ENCODE data around the gene GDF11. TPM values are rescaled to one million over a fixed set of nuclear protein-coding genes. Genes with fewer than 3 reads are reported as not detected.

GDF11 gene
- total RNA-seq, 1 experiment from 2014 or later, result 5.3 TPM

DNA sequence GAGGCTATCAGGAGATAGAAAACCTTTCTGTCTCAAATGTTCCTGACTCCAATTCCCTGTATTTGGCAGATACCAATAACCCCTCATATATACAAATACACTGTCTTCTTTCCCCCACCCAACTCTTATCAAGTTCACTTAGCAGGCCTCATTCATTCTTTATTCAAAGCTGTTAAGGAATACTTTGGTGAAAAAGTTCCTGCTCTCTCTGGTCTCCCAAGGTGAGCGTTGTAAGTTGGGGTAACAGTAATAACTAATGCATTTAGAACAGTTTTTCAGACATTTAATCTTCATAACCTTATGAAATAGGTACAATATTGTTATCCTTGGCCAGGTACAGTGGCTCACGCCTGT is 3.9 kb upstream of the GDF11 start:
- ATAC-seq (no peak), DNase-seq (ENCODE audit: low read depth, low spot score) (no peak)
- H3K4me1 ChIP-seq (ENCODE audit: control insufficient read depth in 1 of 2, insufficient read depth in 2 of 2, low read length in 2 of 2), result peaks cover 13 to 43% of the 10 kb centered on the region in 2 experiments
- intact Hi-C loops (cut with micrococcal nuclease), result loop anchor here (1.0 to 10.0 kb wide), 4 partner anchors 58 to 376 kb away; partner anchors contain the start of genes RPL41, RPS26 and ZC3H10
- no peaks in the 10 kb centered on the region for H3K27me3 ChIP-seq (ENCODE audit: insufficient read depth, low read length)
- BruUV-seq (replicated peaks), result no TSS peak
- peak overlapping the region; percentile 99 for H2AFZ ChIP-seq (ENCODE audit: low read depth, low read length, poor library complexity, severe bottlenecking)
- H3K9ac ChIP-seq (ENCODE audit: low read length), result peak overlapping the region; percentile 57; the same call in 1 of the 2 replicates
- ChIA-PET RAD21 (ENCODE audit: low non-redundant PET in 1 of 2, low total read pairs in 2 of 2, uncharacterized antibody in 2 of 2, unreplicated experiment in 2 of 2) (interaction anchor here (0.8 to 1.6 kb wide), 8 partner anchors 9 to 301 kb away, joined by 3 to 7 read pairs (median 4); partner anchors contain the start of genes CD63 (in 1 of the 2) and RAB5B (in 1 of the 2)), POLR2A (interaction anchor here (0.9 to 3.8 kb wide), 10 partner anchors 9 to 451 kb away, joined by 3 to 24 read pairs (median 6); partner anchors contain the start of genes CD63, DNAJC14, ESYT1 and ORMDL2), CTCF (interaction anchor here (0.5 to 3.6 kb wide), 41 partner anchors 10 to 990 kb away, joined by 3 to 49 read pairs (median 6); partner anchors contain the start of genes CD63, DNAJC14, ERBB3 and ORMDL2)
- TF ChIP-seq YY1 (IDR thresholded peaks at IDR 0.05; ENCODE audit: extremely low read depth, insufficient replicate concordance, low read depth, low read length) (no peak), CBX3 (IDR thresholded peaks at IDR 0.05; ENCODE audit: low read depth) (no peak), ZBTB33 (IDR thresholded peaks at IDR 0.05; ENCODE audit: extremely low read depth, insufficient replicate concordance, low read length) (no peak), ATF3 (IDR thresholded peaks at IDR 0.05) (no peak), EZH2phosphoT487 (IDR thresholded peaks at IDR 0.05; ENCODE audit: borderline replicate concordance) (no peak), ZNF274 (IDR thresholded peaks at IDR 0.05; ENCODE audit: low read depth, low read length) (no peak), ZFX (IDR thresholded peaks at IDR 0.05) (no peak), POLR2AphosphoS5 (IDR thresholded peaks at IDR 0.05; ENCODE audit: low read depth, low read length) (no peak), SRF (IDR thresholded peaks at IDR 0.05; ENCODE audit: low read depth) (no peak), JUND (IDR thresholded peaks at IDR 0.05) (no peak), EGR1 (IDR thresholded peaks at IDR 0.05; ENCODE audit: low read depth) (no peak), EZH2 (IDR thresholded peaks at IDR 0.05) (no peak), ELF1 (IDR thresholded peaks at IDR 0.05; ENCODE audit: borderline replicate concordance, low read depth) (no peak), SIN3A (IDR thresholded peaks at IDR 0.05; ENCODE audit: low read depth) (no peak), MAX (IDR thresholded peaks at IDR 0.05) (no peak)
- TF ChIP-seq, protein P1, sequence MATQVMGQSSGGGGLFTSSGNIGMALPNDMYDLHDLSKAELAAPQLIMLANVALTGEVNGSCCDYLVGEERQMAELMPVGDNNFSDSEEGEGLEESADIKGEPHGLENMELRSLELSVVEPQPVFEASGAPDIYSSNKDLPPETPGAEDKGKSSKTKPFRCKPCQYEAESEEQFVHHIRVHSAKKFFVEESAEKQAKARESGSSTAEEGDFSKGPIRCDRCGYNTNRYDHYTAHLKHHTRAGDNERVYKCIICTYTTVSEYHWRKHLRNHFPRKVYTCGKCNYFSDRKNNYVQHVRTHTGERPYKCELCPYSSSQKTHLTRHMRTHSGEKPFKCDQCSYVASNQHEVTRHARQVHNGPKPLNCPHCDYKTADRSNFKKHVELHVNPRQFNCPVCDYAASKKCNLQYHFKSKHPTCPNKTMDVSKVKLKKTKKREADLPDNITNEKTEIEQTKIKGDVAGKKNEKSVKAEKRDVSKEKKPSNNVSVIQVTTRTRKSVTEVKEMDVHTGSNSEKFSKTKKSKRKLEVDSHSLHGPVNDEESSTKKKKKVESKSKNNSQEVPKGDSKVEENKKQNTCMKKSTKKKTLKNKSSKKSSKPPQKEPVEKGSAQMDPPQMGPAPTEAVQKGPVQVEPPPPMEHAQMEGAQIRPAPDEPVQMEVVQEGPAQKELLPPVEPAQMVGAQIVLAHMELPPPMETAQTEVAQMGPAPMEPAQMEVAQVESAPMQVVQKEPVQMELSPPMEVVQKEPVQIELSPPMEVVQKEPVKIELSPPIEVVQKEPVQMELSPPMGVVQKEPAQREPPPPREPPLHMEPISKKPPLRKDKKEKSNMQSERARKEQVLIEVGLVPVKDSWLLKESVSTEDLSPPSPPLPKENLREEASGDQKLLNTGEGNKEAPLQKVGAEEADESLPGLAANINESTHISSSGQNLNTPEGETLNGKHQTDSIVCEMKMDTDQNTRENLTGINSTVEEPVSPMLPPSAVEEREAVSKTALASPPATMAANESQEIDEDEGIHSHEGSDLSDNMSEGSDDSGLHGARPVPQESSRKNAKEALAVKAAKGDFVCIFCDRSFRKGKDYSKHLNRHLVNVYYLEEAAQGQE (IDR thresholded peaks at IDR 0.05; ENCODE audit: low read depth), result no peak
- TF ChIP-seq, protein P2, sequence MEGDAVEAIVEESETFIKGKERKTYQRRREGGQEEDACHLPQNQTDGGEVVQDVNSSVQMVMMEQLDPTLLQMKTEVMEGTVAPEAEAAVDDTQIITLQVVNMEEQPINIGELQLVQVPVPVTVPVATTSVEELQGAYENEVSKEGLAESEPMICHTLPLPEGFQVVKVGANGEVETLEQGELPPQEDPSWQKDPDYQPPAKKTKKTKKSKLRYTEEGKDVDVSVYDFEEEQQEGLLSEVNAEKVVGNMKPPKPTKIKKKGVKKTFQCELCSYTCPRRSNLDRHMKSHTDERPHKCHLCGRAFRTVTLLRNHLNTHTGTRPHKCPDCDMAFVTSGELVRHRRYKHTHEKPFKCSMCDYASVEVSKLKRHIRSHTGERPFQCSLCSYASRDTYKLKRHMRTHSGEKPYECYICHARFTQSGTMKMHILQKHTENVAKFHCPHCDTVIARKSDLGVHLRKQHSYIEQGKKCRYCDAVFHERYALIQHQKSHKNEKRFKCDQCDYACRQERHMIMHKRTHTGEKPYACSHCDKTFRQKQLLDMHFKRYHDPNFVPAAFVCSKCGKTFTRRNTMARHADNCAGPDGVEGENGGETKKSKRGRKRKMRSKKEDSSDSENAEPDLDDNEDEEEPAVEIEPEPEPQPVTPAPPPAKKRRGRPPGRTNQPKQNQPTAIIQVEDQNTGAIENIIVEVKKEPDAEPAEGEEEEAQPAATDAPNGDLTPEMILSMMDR (IDR thresholded peaks at IDR 0.05 in 2 of 3, conservative IDR thresholded peaks at IDR 0.05 in 1 of 3; ENCODE audit: borderline replicate concordance in 1 of 3, insufficient read depth in 1 of 3, low read depth in 2 of 3, low read length in 2 of 3), result no peak
- no peaks in the 10 kb centered on the region for H3K36me3 ChIP-seq (ENCODE audit: control insufficient read depth in 1 of 2, insufficient read depth in 2 of 2, low read length in 2 of 2)
- no peaks in the 10 kb centered on the region for H4K20me1 ChIP-seq (ENCODE audit: insufficient read depth)
- H3K9me3 ChIP-seq (ENCODE audit: control insufficient read depth in 1 of 2, insufficient read depth in 1 of 2, low read depth in 1 of 2, low read length in 2 of 2), result no peaks in the 10 kb centered on the region
- H3K4me2 ChIP-seq (ENCODE audit: low read length), result peak overlapping the region; percentile 88
- no peaks in the 10 kb centered on the region for H3K9me2 ChIP-seq (ENCODE audit: insufficient read depth)
- peak overlapping the region in 1 of 2 experiments; percentile 63; a peak in 3 of 4 replicates for H3K4me3 ChIP-seq (replicated peaks in 1 of 2; ENCODE audit: low read depth in 1 of 2, low read length in 2 of 2)
- H3K27ac ChIP-seq (ENCODE audit: low read depth, low read length), result no peak overlapping the region; the same call in 1 of the 2 replicates
- peaks cover under 1% of the 10 kb centered on the region; the same call in 1 of the 2 replicates for H3K79me2 ChIP-seq (ENCODE audit: insufficient read depth, low read length)
